CD14-positive monocyte (primary cell): Measurements from ENCODE around the gene FADS3. TPM values are rescaled to one million over a fixed set of nuclear protein-coding genes. Genes with fewer than 3 reads are reported as not detected.
A peak's percentile ranks its signal among the peaks of the same experiment; 100 is the strongest.

Experiments
- DNase-seq, 3 donors: peaks; one replicate each; pipeline ENCODE4 v3.0.0-alpha.2; 2011 to 2022
- H2AFZ ChIP-seq: 2 replicates; pipeline ENCODE4 v1.6.0; 2012; ENCODE audit warnings: mild to moderate bottlenecking, low read depth, low read length, inconsistent platforms; ENCODE audit not compliant: insufficient read depth, poor library complexity, severe bottlenecking
- H3K27ac ChIP-seq, 2 donors: 1 replicate in 1 of 2; 2 replicates in 1 of 2; pipeline ENCODE4 v1.5.1; 2012 to 2013; ENCODE audit warnings: low read length in 2 of 2, control low read depth in 1 of 2, inconsistent platforms in 1 of 2, low read depth in 1 of 2, mild to moderate bottlenecking in 1 of 2
- H3K27me3 ChIP-seq, 2 donors: one replicate each; pipeline versions ENCODE4 v1.6.0 to v1.6.1; 2011 to 2013; ENCODE audit warnings: low read length in 2 of 2; ENCODE audit not compliant: control insufficient read depth in 2 of 2, insufficient read depth in 2 of 2
- H3K36me3 ChIP-seq, 2 donors: replicated peaks in 1 of 2; 1 replicate in 1 of 2; 2 replicates in 1 of 2; pipeline versions ENCODE4 v1.5.1 to v1.6.1; 2012 to 2013; ENCODE audit warnings: low read length in 2 of 2, control low read depth in 1 of 2, inconsistent platforms in 1 of 2, mild to moderate bottlenecking in 1 of 2; ENCODE audit not compliant: insufficient read depth in 2 of 2, control insufficient read depth in 1 of 2
- H3K4me1 ChIP-seq, 2 donors: 1 replicate in 1 of 2; 2 replicates in 1 of 2; pipeline versions ENCODE4 v1.5.1 to v1.6.1; 2012 to 2013; ENCODE audit warnings: low read length in 2 of 2, control low read depth in 1 of 2, inconsistent platforms in 1 of 2, mild to moderate bottlenecking in 1 of 2, moderate library complexity in 1 of 2; ENCODE audit not compliant: insufficient read depth in 2 of 2, control insufficient read depth in 1 of 2
- H3K4me2 ChIP-seq: replicated peaks from 2 replicates; pipeline ENCODE3; 2012; ENCODE audit warnings: low read length, moderate library complexity, mild to moderate bottlenecking; ENCODE audit not compliant: poor library complexity, severe bottlenecking; ENCODE audit errors: extremely low read depth
- H3K4me3 ChIP-seq, 3 experiments: fragments of 200-600 bp in 1 of 3; sonication (generic) in 1 of 3; replicated peaks in 1 of 3; 1 replicate in 2 of 3; 2 replicates in 1 of 3; pipeline ENCODE4 v1.5.1; 2011 to 2013; ENCODE audit warnings: low read length in 3 of 3, mild to moderate bottlenecking in 3 of 3, control low read depth in 2 of 3, low read depth in 2 of 3, inconsistent platforms in 1 of 3, moderate library complexity in 1 of 3
- H3K79me2 ChIP-seq: 2 replicates; pipeline ENCODE4 v1.6.0; 2012; ENCODE audit warnings: mild to moderate bottlenecking, control low read depth, inconsistent platforms, low read length, moderate library complexity; ENCODE audit not compliant: insufficient read depth
- H3K9ac ChIP-seq: 2 replicates; pipeline ENCODE4 v1.6.0; 2017; ENCODE audit warnings: low read length, mild to moderate bottlenecking; ENCODE audit not compliant: insufficient read depth, poor library complexity, severe bottlenecking
- H3K9me3 ChIP-seq, 2 donors: replicated peaks in 1 of 2; 1 replicate in 1 of 2; 2 replicates in 1 of 2; pipeline versions ENCODE4 v1.5.1 to v1.6.1; 2012 to 2013; ENCODE audit warnings: low read length in 2 of 2, control low read depth in 1 of 2; ENCODE audit not compliant: control insufficient read depth in 1 of 2, insufficient read depth in 1 of 2
- H4K20me1 ChIP-seq: 2 replicates; pipeline ENCODE4 v1.6.0; 2012; ENCODE audit warnings: mild to moderate bottlenecking, low read length, control low read depth, moderate library complexity; ENCODE audit not compliant: insufficient read depth
- H3K27ac Mint-ChIP-seq, 7 donors: one replicate each; pipeline ENCODE4 v1.8.0; 2020; ENCODE audit warnings: mild to moderate bottlenecking in 7 of 7, mixed read lengths in 7 of 7, moderate library complexity in 6 of 7, inconsistent platforms in 2 of 7
- H3K27me3 Mint-ChIP-seq, 3 donors: one replicate each; pipeline ENCODE4 v1.8.0; 2021 to 2022; ENCODE audit warnings: low read depth in 3 of 3, mild to moderate bottlenecking in 3 of 3, mixed read lengths in 3 of 3, moderate library complexity in 3 of 3, inconsistent platforms in 1 of 3
- H3K36me3 Mint-ChIP-seq, 2 donors: one replicate each; pipeline ENCODE4 v1.8.0; 2020; ENCODE audit warnings: mixed read lengths in 2 of 2, inconsistent platforms in 1 of 2, mild to moderate bottlenecking in 1 of 2
- H3K4me1 Mint-ChIP-seq: one replicate; pipeline ENCODE4 v1.8.0; 2020; ENCODE audit warnings: mild to moderate bottlenecking, mixed read lengths
- H3K4me3 Mint-ChIP-seq, 2 donors: one replicate each; pipeline ENCODE4 v1.8.0; 2020; ENCODE audit warnings: mild to moderate bottlenecking in 2 of 2, mixed read lengths in 2 of 2, moderate library complexity in 1 of 2
- H3K9me3 Mint-ChIP-seq, 7 donors: one replicate each; pipeline ENCODE4 v1.8.0; 2020 to 2022; ENCODE audit warnings: mixed read lengths in 7 of 7, mild to moderate bottlenecking in 6 of 7, moderate library complexity in 6 of 7, inconsistent platforms in 2 of 7
- WGBS: methylation state at CpG from one replicate; pipeline ENCODE4 v1.1.5; 2013; ENCODE audit warnings: missing lambda C conversion rate; ENCODE audit not compliant: insufficient coverage; 5-methylcytosine and 5-hydroxymethylcytosine counted together
- intact Hi-C, 2 donors: fragments of 100-400 bp; cut with micrococcal nuclease; formaldehyde crosslinking; loops; one replicate each; pipeline versions ENCODE4 v1.15.0 to v1.15.1; 2023
- polyA plus RNA-seq, 3 donors: library from polyadenylated mRNA; depleted of rRNA in 1 of 3; unstranded in 2 of 3; stranded (reverse) in 1 of 3; fragments of 300-500 nt in 2 of 3; fragments of >200 nt in 1 of 3; fragmentation: Illumina TruSeq in 2 of 3; gene quantifications; 1 replicate in 2 of 3; 2 replicates in 1 of 3; pipeline ENCODE4 v1.2.3, GENCODE V29; 2012 to 2021
- TF ChIP-seq, protein P1 (sequence below): fragments of 200-600 bp; IDR thresholded peaks from one replicate; pipeline ENCODE4 v1.8.0; 2022; ENCODE audit warnings: antibody characterized with exemption, mild to moderate bottlenecking

Gene FADS3
- polyA plus RNA-seq, 3 donors: 2.5 to 6.8 (median 5.8) TPM

DNA sequence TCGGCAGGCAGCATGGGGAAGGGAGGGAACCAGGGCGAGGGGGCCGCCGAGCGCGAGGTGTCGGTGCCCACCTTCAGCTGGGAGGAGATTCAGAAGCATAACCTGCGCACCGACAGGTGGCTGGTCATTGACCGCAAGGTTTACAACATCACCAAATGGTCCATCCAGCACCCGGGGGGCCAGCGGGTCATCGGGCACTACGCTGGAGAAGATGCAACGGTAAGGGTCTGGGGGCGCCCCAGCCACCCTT lies 63.0 kb downstream of the FADS3 start:
- H3K27me3 ChIP-seq: peaks cover 0 to 15% of the 10 kb centered on the region in 2 donors
- peak overlapping the region; percentile 64 for H3K9ac ChIP-seq
- H3K27ac ChIP-seq: peak overlapping the region in 1 of 2 donors; percentile 59
- H3K4me3 ChIP-seq: peak overlapping the region; percentile 42 to 77 (median 63)
- peak overlapping the region in 6 of 7 donors; percentile 46 to 86 (median 72) for H3K27ac Mint-ChIP-seq
- TF ChIP-seq, protein P1, sequence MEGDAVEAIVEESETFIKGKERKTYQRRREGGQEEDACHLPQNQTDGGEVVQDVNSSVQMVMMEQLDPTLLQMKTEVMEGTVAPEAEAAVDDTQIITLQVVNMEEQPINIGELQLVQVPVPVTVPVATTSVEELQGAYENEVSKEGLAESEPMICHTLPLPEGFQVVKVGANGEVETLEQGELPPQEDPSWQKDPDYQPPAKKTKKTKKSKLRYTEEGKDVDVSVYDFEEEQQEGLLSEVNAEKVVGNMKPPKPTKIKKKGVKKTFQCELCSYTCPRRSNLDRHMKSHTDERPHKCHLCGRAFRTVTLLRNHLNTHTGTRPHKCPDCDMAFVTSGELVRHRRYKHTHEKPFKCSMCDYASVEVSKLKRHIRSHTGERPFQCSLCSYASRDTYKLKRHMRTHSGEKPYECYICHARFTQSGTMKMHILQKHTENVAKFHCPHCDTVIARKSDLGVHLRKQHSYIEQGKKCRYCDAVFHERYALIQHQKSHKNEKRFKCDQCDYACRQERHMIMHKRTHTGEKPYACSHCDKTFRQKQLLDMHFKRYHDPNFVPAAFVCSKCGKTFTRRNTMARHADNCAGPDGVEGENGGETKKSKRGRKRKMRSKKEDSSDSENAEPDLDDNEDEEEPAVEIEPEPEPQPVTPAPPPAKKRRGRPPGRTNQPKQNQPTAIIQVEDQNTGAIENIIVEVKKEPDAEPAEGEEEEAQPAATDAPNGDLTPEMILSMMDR: no peak
- H3K36me3 ChIP-seq: no peaks in the 10 kb centered on the region
- intact Hi-C loops: no loop called here
- DNase-seq: no peak
- H3K4me1 Mint-ChIP-seq: peaks cover 57% of the 10 kb centered on the region
- peaks cover 17 to 21% (median 18%) of the 10 kb centered on the region in 3 donors for H3K27me3 Mint-ChIP-seq
- peaks cover 20% of the 10 kb centered on the region for H3K79me2 ChIP-seq
- H2AFZ ChIP-seq: peak overlapping the region; percentile 92
- H3K9me3 ChIP-seq: no peaks in the 10 kb centered on the region
- H3K4me2 ChIP-seq: peak overlapping the region; percentile 97
- WGBS: 2% methylated on average over 11 of the region's 16 CpGs
- H3K4me1 ChIP-seq: peaks cover 53 to 61% of the 10 kb centered on the region in 2 donors
- peaks cover 0 to 3% (median 0%) of the 10 kb centered on the region in 7 donors for H3K9me3 Mint-ChIP-seq
- no peaks in the 10 kb centered on the region for H4K20me1 ChIP-seq
- peak overlapping the region; percentile 88 to 95 for H3K4me3 Mint-ChIP-seq
- H3K36me3 Mint-ChIP-seq: peaks cover 5 to 7% of the 10 kb centered on the region in 2 donors

DNA sequence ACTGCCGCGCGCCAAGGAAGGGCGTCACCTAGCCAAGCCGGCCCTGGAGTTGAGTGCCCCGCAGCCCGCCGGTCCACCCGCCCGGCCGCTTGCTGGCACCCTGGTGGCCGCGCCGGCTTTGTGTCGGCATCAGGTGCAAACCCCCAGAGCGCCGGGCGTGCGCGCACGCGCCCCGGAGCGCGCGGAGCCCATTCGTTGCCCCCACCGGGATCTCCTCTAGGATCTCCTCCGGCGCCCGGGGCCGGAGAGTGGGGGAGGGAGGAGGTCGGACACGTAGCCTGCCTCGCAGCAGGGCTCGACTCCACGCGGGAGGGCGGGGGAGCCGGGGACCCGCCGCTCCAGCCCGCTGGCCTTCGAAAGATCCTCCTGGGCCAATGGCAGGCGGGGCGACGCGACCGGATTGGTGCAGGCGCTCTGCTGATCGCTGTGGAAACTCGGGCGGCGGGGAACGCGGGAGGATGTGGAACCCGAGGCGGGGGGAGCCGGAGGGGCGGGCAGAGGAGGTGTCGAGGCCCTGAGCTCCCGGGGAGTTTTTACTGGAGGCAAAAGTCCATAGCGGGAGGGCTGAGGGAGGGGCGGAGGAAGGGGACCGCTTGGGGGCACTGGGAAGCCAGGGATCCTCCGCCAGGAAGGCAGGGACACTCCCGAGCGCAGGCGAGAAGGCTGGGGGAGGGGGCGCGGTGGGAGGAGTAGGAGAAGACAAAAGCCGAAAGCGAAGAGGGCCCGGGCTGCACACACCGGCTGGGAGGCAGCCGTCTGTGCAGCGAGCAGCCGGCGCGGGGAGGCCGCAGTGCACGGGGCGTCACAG lies 63.6 kb downstream of the FADS3 start, which contains the start of gene FADS2:
TSS of gene FADS2 (plus strand) at position 730 of the 808 bp plus-strand sequence. CDS start 91 bp downstream, outside the sequence.
- H3K27ac ChIP-seq: peak within 1 kb of the TSS; percentile 59 to 70
- H3K4me3 ChIP-seq: peak within 1 kb of the TSS; percentile 42 to 77 (median 63)
- Mint-ChIP-seq H3K9me3 (peaks cover 0 to 3% (median 0%) of the 10 kb centered on the region in 7 donors), H3K4me1 (peaks cover 53% of the 10 kb centered on the region), H3K27me3 (peaks cover 17 to 21% (median 18%) of the 10 kb centered on the region in 3 donors), H3K4me3 (peak within 1 kb of the TSS; percentile 88 to 95), H3K27ac (peak within 1 kb of the TSS; percentile 69 to 89 (median 86)), H3K36me3 (peaks cover 2 to 5% of the 10 kb centered on the region in 2 donors)
- H3K36me3 ChIP-seq: no peaks in the 10 kb centered on the region
- peak; percentile 46 to 67 (median 67) for DNase-seq
- peaks cover 15% of the 10 kb centered on the region for H3K79me2 ChIP-seq
- TF ChIP-seq, protein P1: no peak
- peak within 1 kb of the TSS; percentile 64 for H3K9ac ChIP-seq
- WGBS: under 1% methylated on average over 81 of the region's 83 CpGs
- no peaks in the 10 kb centered on the region for H3K9me3 ChIP-seq
- peak within 1 kb of the TSS; percentile 97 for H3K4me2 ChIP-seq
- intact Hi-C loops: no loop called here
- peak within 1 kb of the TSS; percentile 92 for H2AFZ ChIP-seq
- H4K20me1 ChIP-seq: no peaks in the 10 kb centered on the region
- H3K27me3 ChIP-seq: peaks cover 0 to 15% of the 10 kb centered on the region in 2 donors
- peaks cover 53 to 61% of the 10 kb centered on the region in 2 donors for H3K4me1 ChIP-seq
